BJ (cell line): ENCODE measurements around the gene TTC28. TPM values are rescaled to one million over a fixed set of nuclear protein-coding genes. Genes with fewer than 3 reads are reported as not detected.

Source experiments
- CTCF ChIA-PET: fragments of 350-600 bp; formaldehyde crosslinking; extraction: SDS; loops from one replicate; lab custom pipeline; 2021; ENCODE audit warnings: antibody characterized with exemption, inconsistent platforms; lab: Yijun Ruan, JAX
- POLR2A ChIA-PET: fragments of 300-600 bp; sonication (Branson Sonifier 250); formaldehyde crosslinking; extraction: SDS; loops from one replicate; lab custom pipeline; 2021; ENCODE audit warnings: antibody characterized with exemption; lab: Charles Lee
- DNase-seq: peaks from one replicate; pipeline ENCODE4 v3.0.0-alpha.2; 2011; ENCODE audit warnings: low read depth
- H3K27me3 ChIP-seq: 2 replicates; pipeline ENCODE4 v1.6.0; 2011; ENCODE audit warnings: low read length; ENCODE audit not compliant: control insufficient read depth, insufficient read depth
- H3K36me3 ChIP-seq: 2 replicates; pipeline ENCODE4 v1.5.1; 2011; ENCODE audit warnings: low read length; ENCODE audit not compliant: control insufficient read depth, insufficient read depth
- H3K4me3 ChIP-seq: 2 replicates; pipeline ENCODE4 v1.5.1; 2011; ENCODE audit warnings: low read depth, mild to moderate bottlenecking, control low read depth, low read length
- CTCF ChIP-seq: IDR thresholded peaks from 2 replicates; pipeline ENCODE4 v1.5.1; 2011; ENCODE audit warnings: low read depth, mild to moderate bottlenecking, control low read depth, inconsistent platforms, low read length, moderate library complexity; ENCODE audit not compliant: insufficient read depth
- polyA plus RNA-seq: library from polyadenylated mRNA; depleted of rRNA; stranded (reverse); fragments of >200 nt; gene quantifications from 2 replicates; pipeline ENCODE4 v1.2.3, GENCODE V29; 2011

The TTC28 gene
- polyA plus RNA-seq, 1 experiment = 8.7 TPM

- no peak for DNase-seq
- ChIA-PET CTCF (interaction anchor here (0.7 to 7.5 kb wide), 4 partner anchors 9 to 219 kb away, joined by 3 to 47 read pairs (median 4); no protein-coding TSS in a partner anchor), POLR2A (no interaction called here)
- Histone ChIP-seq H3K27me3 (no peaks in the 10 kb centered on the region), H3K4me3 (no peak overlapping the region), H3K36me3 (no peaks in the 10 kb centered on the region)
- TF ChIP-seq CTCF = no peak
Observed at GRCh38 chr22:28609921-28610320, 69.7 kb downstream of the TTC28 start.

DNA sequence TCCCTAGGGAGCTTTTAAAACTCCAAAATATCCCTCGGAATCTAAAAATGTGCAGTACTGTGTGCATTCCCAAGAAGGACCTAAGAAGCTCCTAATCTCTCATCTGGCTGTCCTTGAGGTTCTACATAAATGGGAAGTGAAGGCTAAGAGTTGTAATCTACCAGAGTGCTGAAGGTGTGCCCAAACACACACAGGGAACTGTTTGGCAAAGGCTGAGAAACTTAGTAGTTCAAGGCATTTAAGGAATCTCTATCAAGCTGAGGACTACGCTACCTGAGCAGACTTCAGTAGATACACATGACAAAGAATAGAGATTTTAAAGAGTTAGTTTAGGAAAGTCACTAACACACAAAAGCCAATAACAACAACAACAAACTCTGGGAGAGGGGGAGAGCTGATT, 71.1 kb downstream of the TTC28 start:
- Histone ChIP-seq H3K36me3 (no peaks in the 10 kb centered on the region), H3K4me3 (no peak overlapping the region), H3K27me3 (no peaks in the 10 kb centered on the region)
- POLR2A ChIA-PET = no interaction called here
- no peak for DNase-seq
- no peak for TF ChIP-seq CTCF
- CTCF ChIA-PET = interaction anchor here (0.6 to 7.5 kb wide), 6 partner anchors 8 to 496 kb away, joined by 3 to 47 read pairs (median 4); partner anchors contain the start of gene CCDC117

GRCh38 chr22:28607795-28608194, 71.8 kb downstream of the TTC28 start:
- Histone ChIP-seq H3K27me3 (no peaks in the 10 kb centered on the region), H3K36me3 (no peaks in the 10 kb centered on the region), H3K4me3 (no peak overlapping the region)
- DNase-seq = no peak
- TF ChIP-seq CTCF = no peak
- ChIA-PET CTCF (interaction anchor here (0.8 to 7.5 kb wide), 5 partner anchors 7 to 495 kb away, joined by 3 to 47 read pairs (median 4); partner anchors contain the start of gene CCDC117), POLR2A (no interaction called here)

GRCh38 chr22:28604966-28605761, 74.5 kb downstream of the TTC28 start:
- ChIA-PET POLR2A (no interaction called here), CTCF (interaction anchor here (1.3 to 7.5 kb wide), 4 partner anchors 9 to 640 kb away, joined by 3 to 47 read pairs (median 6); no protein-coding TSS in a partner anchor)
- no peaks in the 10 kb centered on the region for H3K27me3 ChIP-seq
- no peaks in the 10 kb centered on the region for H3K36me3 ChIP-seq
- DNase-seq = no peak
- no peak for TF ChIP-seq CTCF
- no peak overlapping the region for H3K4me3 ChIP-seq

DNA sequence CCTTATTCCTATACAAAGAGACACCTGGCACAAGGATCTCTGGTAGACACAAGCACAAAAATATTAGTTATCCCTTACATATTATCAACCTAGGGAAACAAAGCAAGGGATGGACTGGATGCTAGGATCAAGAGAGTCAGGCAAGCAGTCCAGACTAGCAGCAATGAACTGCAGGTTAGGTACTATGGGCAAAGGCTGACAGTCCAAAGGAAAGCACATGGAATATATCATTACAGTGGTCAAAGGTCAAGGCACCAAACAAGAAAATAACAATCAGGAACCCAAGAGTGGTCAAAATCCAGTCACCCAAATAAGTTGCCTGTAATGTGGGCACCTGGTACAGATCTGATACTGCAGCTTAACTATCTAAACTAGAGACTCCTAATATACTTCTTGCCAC, 77.7 kb downstream of the TTC28 start:
- H3K27me3 ChIP-seq = no peaks in the 10 kb centered on the region
- H3K4me3 ChIP-seq = no peak overlapping the region
- no peak for TF ChIP-seq CTCF
- no peaks in the 10 kb centered on the region for H3K36me3 ChIP-seq
- ChIA-PET CTCF (interaction anchor here (1.5 to 3.8 kb wide), 6 partner anchors 15 to 644 kb away, joined by 4 to 154 read pairs (median 10); no protein-coding TSS in a partner anchor), POLR2A (no interaction called here)
- DNase-seq = no peak
